Subcutaneous adipose tissue (tissue), 4 donors: Measurements from ENCODE around the gene IWS1. TPM values are rescaled to one million over a fixed set of nuclear protein-coding genes. Genes with fewer than 3 reads are reported as not detected.

Source experiments
- total RNA-seq, 4 donors: library from RNA; depleted of rRNA; stranded (reverse); fragments of >200 nt; gene quantifications; one replicate each; pipeline ENCODE4 v1.1.0, GENCODE V29; 2016
- TF ChIP-seq, protein P1 (sequence below): fragments of 450-650 bp; IDR thresholded peaks from one replicate; pipeline ENCODE4 v1.5.1; 2016; ENCODE audit warnings: low read depth, mild to moderate bottlenecking, control low read depth, antibody characterized with exemption, moderate library complexity

The IWS1 gene
- total RNA-seq, 4 donors from 2014 or later = 27.2 to 42.7 (median 34.9) TPM

DNA sequence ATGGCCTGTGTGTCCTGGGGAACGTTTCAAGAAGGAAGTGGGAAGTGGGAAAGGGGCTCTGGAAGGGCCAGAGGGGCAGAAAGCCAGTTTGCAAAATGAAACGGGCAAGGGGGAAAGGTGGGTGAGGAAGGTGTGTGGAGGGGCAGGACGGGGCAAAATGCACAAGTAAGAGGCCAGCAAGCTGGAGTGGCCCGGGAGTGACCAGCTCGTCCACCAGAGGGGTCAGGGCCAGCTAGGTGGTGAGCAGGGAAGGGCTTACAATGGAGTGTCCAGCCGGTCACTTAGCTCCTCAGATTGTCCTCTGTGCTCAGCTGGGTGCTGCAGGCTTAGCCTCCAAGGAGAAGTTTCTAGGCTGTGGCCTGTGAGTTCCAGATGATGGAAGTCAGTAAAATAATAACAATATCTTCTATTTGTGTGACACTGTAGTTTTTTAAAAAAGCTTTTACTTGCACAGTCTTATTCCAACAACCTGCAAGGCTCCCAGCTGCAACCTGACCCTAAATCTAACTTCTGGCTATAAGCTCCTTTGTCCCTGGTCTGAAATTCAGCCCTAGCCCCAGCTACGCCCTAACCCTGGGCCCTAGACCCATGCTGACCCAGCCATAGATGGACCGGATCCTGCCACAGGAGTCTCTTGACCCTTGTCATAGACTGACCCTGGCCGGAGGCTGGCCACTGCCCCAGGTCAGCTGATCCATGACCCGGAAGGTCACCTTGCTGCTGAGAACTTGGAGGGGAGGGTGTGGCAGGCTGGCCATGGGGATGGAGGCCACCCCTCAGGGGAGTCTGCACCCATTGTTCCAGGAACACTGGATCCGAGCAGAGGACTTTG is 38.4 kb upstream of the IWS1 start:
- TF ChIP-seq, protein P1, sequence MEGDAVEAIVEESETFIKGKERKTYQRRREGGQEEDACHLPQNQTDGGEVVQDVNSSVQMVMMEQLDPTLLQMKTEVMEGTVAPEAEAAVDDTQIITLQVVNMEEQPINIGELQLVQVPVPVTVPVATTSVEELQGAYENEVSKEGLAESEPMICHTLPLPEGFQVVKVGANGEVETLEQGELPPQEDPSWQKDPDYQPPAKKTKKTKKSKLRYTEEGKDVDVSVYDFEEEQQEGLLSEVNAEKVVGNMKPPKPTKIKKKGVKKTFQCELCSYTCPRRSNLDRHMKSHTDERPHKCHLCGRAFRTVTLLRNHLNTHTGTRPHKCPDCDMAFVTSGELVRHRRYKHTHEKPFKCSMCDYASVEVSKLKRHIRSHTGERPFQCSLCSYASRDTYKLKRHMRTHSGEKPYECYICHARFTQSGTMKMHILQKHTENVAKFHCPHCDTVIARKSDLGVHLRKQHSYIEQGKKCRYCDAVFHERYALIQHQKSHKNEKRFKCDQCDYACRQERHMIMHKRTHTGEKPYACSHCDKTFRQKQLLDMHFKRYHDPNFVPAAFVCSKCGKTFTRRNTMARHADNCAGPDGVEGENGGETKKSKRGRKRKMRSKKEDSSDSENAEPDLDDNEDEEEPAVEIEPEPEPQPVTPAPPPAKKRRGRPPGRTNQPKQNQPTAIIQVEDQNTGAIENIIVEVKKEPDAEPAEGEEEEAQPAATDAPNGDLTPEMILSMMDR = no peak

DNA sequence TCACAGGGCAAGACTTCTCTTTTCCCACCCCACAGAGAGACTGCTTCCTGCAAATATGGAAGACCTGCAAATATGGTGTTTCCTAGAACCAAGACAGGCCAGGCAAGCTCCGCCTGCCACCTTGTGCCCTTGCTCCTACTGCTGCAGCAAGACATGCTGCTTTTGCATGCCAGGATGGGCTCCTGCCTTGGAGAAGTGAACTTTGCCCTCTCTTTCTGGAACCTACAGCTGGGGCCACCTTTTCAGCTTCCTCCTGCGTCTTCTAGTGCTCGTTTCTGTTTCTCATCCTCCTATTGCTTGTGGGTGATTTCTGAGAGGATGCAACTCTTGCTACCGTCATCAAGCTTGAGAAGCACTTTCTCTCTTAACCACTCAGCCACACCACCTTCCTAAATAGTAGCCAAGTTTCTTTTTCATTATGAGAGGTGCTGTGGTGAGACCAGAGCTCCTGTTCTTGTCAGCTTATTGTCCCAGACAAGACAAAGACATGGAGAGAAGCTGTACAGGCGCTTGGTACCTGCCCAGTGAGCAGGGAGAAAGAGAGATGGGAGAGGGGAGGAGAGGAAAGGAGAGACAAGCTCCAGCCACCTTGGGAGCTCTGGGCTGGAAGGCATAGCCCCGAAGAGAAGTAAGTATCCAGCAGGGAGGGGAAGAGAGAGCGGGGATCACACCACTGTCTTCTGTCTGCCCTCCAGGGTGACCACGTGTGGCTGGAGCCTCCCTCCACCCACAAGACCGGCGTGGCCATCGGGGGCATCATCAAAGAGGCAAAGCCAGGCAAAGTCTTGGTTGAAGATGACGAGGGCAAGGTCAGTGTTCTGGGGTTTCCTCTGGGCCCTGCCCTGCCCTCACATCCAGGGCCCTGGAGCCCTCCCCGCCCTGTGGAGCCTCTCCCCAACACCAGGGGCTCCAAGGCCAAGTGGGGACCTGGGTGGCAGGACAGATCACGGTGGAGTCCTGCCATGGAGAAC is 37.5 kb upstream of the IWS1 start:
- TF ChIP-seq, protein P1 = no peak

DNA sequence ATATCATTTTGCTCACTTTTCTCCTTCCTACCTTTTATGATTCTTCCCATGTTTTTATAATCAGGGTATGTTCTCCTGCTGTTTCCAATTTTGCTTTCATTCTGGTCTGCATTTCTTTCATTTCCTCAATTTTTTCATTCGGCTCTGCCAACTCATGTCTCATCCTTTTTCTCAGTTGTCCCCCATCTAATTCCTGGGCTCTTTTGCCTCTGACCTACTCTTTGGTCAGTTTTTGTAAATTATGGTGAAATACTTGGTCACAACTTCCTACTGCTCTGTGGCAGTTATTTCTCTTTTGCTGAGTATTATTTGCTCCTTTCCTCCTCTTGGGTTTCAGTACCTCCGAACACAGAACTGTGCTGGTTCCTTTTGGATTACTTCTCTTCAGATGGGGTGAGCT is 36.6 kb upstream of the IWS1 start:
- TF ChIP-seq, protein P1 = no peak

DNA sequence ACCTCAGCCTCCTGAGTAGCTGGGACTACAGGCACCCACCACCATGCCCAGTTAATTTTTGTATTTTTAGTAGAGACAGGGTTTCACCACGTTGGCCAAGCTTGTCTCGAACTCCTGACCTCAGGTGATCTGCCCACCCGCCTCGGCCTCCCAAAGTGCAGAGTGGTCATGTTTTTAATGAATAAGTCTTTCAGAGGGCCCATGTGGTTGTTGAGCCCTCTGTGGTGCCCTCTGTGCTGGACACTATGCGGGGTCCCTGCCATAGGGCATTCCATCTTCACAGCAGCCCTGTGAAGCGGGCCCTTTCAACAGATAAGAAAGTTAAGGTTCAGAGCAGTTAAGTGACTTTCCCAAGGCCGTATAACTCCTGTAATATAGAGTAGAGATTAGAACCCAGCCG is 35.1 kb upstream of the IWS1 start:
- TF ChIP-seq, protein P1 = no peak

DNA sequence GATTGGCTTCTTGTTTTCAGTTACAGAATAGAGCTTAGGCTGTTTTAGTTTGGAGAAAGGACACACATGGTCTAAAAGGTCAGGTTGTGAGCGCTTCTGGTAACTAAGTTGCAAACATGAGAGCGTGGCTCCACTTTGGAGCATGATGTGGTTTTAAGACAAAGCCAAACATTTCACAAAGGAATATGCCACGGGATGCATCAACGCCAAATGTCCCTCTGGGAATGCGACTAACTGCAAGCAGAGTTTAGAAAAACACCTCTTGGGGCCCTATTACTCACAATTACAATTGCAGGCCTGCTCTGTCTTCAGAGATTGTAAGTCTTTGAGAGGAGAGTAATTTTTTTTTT is 34.6 kb upstream of the IWS1 start:
- TF ChIP-seq, protein P1 = no peak

DNA sequence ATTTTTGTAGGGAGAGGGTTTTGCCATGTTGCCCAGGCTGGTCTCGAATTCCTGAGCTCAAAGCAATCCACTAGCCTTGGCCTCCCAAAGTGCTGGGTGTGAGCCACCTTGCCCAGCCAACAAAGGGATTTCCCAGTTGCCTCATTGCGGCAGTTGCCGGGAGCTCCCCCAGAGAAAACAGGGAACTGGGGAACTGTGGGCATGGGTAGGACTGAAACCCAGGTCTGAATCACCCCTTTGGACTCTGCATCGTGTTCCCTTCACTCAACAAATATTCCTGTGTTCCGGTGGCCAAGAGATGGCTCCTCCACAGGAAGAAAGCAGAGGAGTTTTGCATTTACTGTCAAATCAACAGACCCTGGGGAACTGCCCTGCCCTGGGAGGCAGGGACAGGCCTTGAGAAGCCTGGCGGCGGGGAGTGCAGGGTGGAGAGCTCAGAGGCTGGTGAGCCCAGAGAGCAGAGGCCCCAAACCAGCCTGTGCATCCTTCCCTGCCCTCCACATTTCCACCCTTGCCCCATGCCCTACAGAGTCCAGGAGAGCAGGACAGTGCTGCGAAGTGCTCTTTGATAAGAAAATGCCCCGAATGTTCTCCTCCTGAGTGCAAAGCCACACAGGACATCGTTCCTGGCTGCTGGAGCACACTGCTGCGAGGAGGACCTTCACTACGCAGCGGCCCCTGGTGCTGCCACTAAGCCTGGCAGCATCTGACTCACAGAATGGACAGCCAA is 34.1 kb upstream of the IWS1 start:
- TF ChIP-seq, protein P1 = no peak
